Activated naive CD8-positive, alpha-beta T cell (primary cell): ENCODE results near the gene LRRC43.
"Not testable (repeated sequence)": the region's sequence is repeated elsewhere in the genome, so short reads cannot be mapped to it uniquely, and the experiment has no call there.

Source experiments
- H3K27ac Mint-ChIP-seq: one replicate; pipeline ENCODE4 v1.8.0; 2021; ENCODE audit warnings: mixed read lengths
- H3K27me3 Mint-ChIP-seq: one replicate; pipeline ENCODE4 v1.8.0; 2021; ENCODE audit warnings: mixed read lengths
- H3K36me3 Mint-ChIP-seq: one replicate; pipeline ENCODE4 v1.8.0; 2021; ENCODE audit warnings: mixed read lengths
- H3K4me1 Mint-ChIP-seq: one replicate; pipeline ENCODE4 v1.8.0; 2021; ENCODE audit warnings: low read depth, mixed read lengths
- H3K4me3 Mint-ChIP-seq: one replicate; pipeline ENCODE4 v1.8.0; 2021; ENCODE audit warnings: mild to moderate bottlenecking, mixed read lengths
- H3K9me3 Mint-ChIP-seq: one replicate; pipeline ENCODE4 v1.8.0; 2021; ENCODE audit warnings: low read depth, mixed read lengths

LRRC43 gene

GRCh38 chr12:122197612-122197966, 14.7 kb downstream of the LRRC43 start:
- Mint-ChIP-seq H3K27ac (no peak overlapping the region), H3K36me3 (no peaks in the 10 kb centered on the region), H3K4me3 (no peak overlapping the region), H3K27me3 (peaks cover 7% of the 10 kb centered on the region), H3K4me1 (peaks cover 3% of the 10 kb centered on the region), H3K9me3 (peaks cover 3% of the 10 kb centered on the region)

GRCh38 chr12:122199484-122200355, 16.8 kb downstream of the LRRC43 start:
- H3K4me1 Mint-ChIP-seq: peaks cover 13% of the 10 kb centered on the region
- no peaks in the 10 kb centered on the region for H3K36me3 Mint-ChIP-seq
- no peak overlapping the region for H3K4me3 Mint-ChIP-seq
- H3K27ac Mint-ChIP-seq: no peak overlapping the region
- H3K9me3 Mint-ChIP-seq: peaks cover 3% of the 10 kb centered on the region
- H3K27me3 Mint-ChIP-seq: peaks cover 7% of the 10 kb centered on the region

GRCh38 chr12:122200541-122201175, 17.7 kb downstream of the LRRC43 start:
- peaks cover 9% of the 10 kb centered on the region for H3K27me3 Mint-ChIP-seq
- no peaks in the 10 kb centered on the region for H3K36me3 Mint-ChIP-seq
- H3K27ac Mint-ChIP-seq: no peak overlapping the region
- peaks cover 18% of the 10 kb centered on the region for H3K4me1 Mint-ChIP-seq
- no peak overlapping the region for H3K4me3 Mint-ChIP-seq
- H3K9me3 Mint-ChIP-seq: peaks cover under 1% of the 10 kb centered on the region

- H3K9me3 Mint-ChIP-seq: no peaks in the 10 kb centered on the region
- peaks cover 9% of the 10 kb centered on the region for H3K27me3 Mint-ChIP-seq
- H3K36me3 Mint-ChIP-seq: no peaks in the 10 kb centered on the region
- no peak overlapping the region for H3K27ac Mint-ChIP-seq
- H3K4me1 Mint-ChIP-seq: peaks cover 18% of the 10 kb centered on the region
- H3K4me3 Mint-ChIP-seq: no peak overlapping the region
Observed at GRCh38 chr12:122201381-122201780, 18.5 kb downstream of the LRRC43 start.

GRCh38 chr12:122202017-122202416, 19.1 kb downstream of the LRRC43 start:
- Mint-ChIP-seq H3K27ac (no peak overlapping the region), H3K4me1 (peaks cover 18% of the 10 kb centered on the region), H3K9me3 (no peaks in the 10 kb centered on the region), H3K4me3 (no peak overlapping the region), H3K36me3 (no peaks in the 10 kb centered on the region), H3K27me3 (peaks cover 6% of the 10 kb centered on the region)

GRCh38 chr12:122202811-122203210, 19.9 kb downstream of the LRRC43 start:
- not testable (repeated sequence) for H3K27me3 Mint-ChIP-seq, H3K9me3 Mint-ChIP-seq, H3K36me3 Mint-ChIP-seq, H3K27ac Mint-ChIP-seq
- peaks cover 18% of the 10 kb centered on the region for H3K4me1 Mint-ChIP-seq
- H3K4me3 Mint-ChIP-seq: peak overlapping the region; percentile 80

DNA sequence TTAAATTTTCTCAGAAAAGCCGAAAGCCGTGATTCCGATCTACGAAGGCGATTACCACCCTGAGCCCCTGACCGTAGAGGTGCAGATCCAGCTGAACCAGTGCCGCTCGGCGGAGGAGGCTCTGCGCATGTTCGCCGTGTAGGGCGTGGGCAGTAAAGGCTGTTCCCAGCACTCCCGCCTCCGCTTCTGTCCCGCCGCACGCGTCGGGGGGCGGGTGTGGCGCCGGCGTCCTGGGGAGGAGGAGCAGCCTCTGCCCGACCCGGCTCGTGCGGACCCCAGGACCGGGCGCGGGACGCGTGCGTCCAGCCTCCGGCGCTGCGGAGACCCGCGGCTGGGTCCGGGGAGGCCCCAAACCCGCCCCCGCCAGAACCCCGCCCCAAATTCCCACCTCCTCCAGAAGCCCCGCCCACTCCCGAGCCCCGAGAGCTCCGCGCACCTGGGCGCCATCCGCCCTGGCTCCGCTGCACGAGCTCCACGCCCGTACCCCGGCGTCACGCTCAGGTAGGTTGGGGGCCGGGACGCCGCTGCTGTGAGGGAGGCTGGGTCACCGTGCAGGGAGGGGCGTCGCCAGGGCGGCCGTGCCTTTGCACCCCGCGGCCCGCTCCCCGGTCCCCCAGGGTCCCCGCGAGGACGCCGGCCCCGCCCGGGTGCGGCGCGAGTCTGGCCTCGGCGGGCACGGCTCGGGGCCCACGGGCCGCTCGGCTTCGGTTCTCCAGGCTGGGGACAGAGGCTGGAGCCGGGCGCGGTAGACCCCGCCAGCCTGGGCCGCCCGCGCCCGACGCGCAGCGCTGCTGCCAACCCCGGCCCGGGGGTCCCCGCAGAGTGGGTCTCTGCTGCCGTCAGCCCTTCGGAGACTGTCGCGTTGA, 20.6 kb downstream of the LRRC43 start, which contains the start of gene B3GNT4:
B3GNT4 (plus strand) TSS at position 409 of the 866 bp plus-strand sequence. CDS start 910 bp downstream, outside the sequence.
- Mint-ChIP-seq H3K27ac (no peak within 1 kb of the TSS), H3K4me3 (peak within 1 kb of the TSS; percentile 87)

DNA sequence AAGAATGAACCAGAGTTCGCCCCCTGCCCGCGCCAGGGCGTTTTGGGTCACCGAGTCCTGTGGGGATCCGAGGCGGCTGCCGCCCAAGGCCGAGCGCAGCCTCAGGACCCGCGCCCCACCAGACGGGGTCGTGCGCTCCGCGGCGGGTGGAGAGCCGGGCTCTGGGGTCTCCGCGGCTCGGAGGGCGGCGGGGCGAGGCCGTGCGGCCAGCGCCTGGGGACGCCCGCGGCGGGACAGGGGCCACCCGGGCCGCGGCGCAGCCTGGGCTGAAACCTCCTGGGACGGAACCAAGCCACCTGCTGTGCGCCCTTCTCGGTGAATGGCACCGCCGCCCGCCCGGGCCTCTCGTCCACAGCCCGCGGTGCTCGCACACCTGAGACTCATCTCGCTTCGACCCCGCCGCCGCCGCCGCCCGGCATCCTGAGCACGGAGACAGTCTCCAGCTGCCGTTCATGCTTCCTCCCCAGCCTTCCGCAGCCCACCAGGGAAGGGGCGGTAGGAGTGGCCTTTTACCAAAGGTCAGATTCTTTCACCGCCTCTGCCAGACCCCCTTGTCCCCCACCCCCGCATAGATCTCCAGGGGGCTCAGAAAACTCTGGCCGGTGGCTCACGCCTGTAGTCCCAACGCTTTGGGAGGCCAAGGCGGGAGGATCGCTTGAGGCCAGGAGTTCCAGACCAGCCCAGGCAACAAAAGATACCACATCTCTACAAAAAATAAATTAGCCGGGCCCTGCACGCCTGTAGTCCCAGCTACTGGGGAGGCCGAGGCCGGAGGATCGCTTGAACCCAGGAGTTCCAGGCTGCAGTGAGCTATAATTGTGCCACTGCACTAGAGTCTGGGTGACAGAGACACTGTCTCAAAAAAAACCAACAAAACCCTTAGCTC, 21.5 kb downstream of the LRRC43 start:
- H3K4me3 Mint-ChIP-seq: peak overlapping the region; percentile 87
- no peak overlapping the region for H3K27ac Mint-ChIP-seq
- no peaks in the 10 kb centered on the region for H3K9me3 Mint-ChIP-seq
- no peaks in the 10 kb centered on the region for H3K36me3 Mint-ChIP-seq
- H3K27me3 Mint-ChIP-seq: peaks cover 2% of the 10 kb centered on the region
- H3K4me1 Mint-ChIP-seq: peaks cover 18% of the 10 kb centered on the region

More for the DNA sequence above, 20.6 kb downstream of the LRRC43 start, which contains the start of gene B3GNT4:
- Mint-ChIP-seq H3K36me3 (no peaks in the 10 kb centered on the region), H3K4me1 (peaks cover 18% of the 10 kb centered on the region), H3K9me3 (no peaks in the 10 kb centered on the region), H3K27me3 (peaks cover 2% of the 10 kb centered on the region)

DNA sequence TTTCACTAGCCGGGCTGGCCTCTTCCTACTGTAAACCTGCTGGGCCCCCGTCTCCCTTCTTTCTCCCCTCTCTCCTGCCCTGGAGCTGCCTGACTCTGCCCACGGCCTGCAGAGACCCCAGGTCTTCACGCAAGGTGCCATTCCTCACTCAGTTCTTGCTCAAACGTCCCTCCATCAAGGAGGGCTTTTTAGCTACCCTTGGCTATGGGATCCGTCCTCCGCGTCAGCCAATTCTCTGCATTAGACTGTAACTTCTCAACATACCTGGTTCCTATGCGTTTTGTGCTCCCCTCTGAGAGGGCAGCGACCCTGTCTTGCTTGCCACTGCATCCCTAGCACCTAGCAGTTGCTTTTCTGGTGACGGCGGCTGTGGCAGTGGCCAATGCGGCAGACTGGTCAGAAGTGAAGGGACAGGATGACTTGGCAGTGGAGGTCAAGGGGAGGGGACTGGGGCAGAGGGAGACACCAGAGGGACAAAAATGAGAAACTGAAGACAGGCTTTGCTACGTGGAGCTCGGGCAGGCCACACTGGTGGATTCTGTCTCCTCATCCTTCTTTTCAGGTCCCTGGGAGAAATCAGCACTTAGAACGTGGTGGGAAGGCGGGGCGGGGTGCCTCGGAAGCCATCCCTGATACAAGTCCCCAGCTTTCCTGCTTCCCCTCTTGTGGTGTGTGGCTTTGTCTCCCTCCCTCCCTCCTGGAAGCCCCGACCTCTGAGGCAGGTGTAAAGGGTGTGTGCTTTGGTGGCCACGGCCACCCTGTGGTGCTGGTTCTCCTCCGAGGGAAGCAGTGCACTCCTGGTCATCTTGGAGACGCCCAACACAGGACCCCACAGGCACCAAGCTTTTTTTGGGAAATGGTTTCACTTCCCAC, 22.4 kb downstream of the LRRC43 start:
- Mint-ChIP-seq H3K36me3 (peaks cover 3% of the 10 kb centered on the region), H3K27ac (peak overlapping the region; percentile 61), H3K27me3 (peaks cover 2% of the 10 kb centered on the region), H3K4me1 (peaks cover 18% of the 10 kb centered on the region), H3K9me3 (no peaks in the 10 kb centered on the region), H3K4me3 (peak overlapping the region; percentile 87)

- H3K4me1 Mint-ChIP-seq: peaks cover 18% of the 10 kb centered on the region
- H3K9me3 Mint-ChIP-seq: no peaks in the 10 kb centered on the region
- H3K27me3 Mint-ChIP-seq: peaks cover 2% of the 10 kb centered on the region
- peaks cover 3% of the 10 kb centered on the region for H3K36me3 Mint-ChIP-seq
- no peak overlapping the region for H3K4me3 Mint-ChIP-seq
- H3K27ac Mint-ChIP-seq: no peak overlapping the region
Observed at GRCh38 chr12:122206111-122206881, 23.4 kb downstream of the LRRC43 start.

DNA sequence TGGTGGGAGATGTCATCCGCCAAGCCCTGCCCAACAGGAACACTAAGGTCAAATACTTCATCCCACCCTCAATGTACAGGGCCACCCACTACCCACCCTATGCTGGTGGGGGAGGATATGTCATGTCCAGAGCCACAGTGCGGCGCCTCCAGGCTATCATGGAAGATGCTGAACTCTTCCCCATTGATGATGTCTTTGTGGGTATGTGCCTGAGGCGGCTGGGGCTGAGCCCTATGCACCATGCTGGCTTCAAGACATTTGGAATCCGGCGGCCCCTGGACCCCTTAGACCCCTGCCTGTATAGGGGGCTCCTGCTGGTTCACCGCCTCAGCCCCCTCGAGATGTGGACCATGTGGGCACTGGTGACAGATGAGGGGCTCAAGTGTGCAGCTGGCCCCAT, 24.1 kb downstream of the LRRC43 start:
- Mint-ChIP-seq H3K4me3 (no peak overlapping the region), H3K27me3 (peaks cover 2% of the 10 kb centered on the region), H3K9me3 (no peaks in the 10 kb centered on the region), H3K27ac (no peak overlapping the region), H3K4me1 (peaks cover 18% of the 10 kb centered on the region), H3K36me3 (peaks cover 3% of the 10 kb centered on the region)

GRCh38 chr12:122207391-122207790, 24.5 kb downstream of the LRRC43 start:
- peaks cover 17% of the 10 kb centered on the region for H3K4me1 Mint-ChIP-seq
- H3K27me3 Mint-ChIP-seq: peaks cover 2% of the 10 kb centered on the region
- no peak overlapping the region for H3K4me3 Mint-ChIP-seq
- no peak overlapping the region for H3K27ac Mint-ChIP-seq
- peaks cover 6% of the 10 kb centered on the region for H3K36me3 Mint-ChIP-seq
- H3K9me3 Mint-ChIP-seq: no peaks in the 10 kb centered on the region
